ENCODE data around the gene SLC35F3. TPM values are rescaled to one million over a fixed set of nuclear protein-coding genes. Genes with fewer than 3 reads are reported as not detected.

Gene SLC35F3
- polyA plus RNA-seq, 1 donor from 2014 or later = 13.9 TPM

DNA sequence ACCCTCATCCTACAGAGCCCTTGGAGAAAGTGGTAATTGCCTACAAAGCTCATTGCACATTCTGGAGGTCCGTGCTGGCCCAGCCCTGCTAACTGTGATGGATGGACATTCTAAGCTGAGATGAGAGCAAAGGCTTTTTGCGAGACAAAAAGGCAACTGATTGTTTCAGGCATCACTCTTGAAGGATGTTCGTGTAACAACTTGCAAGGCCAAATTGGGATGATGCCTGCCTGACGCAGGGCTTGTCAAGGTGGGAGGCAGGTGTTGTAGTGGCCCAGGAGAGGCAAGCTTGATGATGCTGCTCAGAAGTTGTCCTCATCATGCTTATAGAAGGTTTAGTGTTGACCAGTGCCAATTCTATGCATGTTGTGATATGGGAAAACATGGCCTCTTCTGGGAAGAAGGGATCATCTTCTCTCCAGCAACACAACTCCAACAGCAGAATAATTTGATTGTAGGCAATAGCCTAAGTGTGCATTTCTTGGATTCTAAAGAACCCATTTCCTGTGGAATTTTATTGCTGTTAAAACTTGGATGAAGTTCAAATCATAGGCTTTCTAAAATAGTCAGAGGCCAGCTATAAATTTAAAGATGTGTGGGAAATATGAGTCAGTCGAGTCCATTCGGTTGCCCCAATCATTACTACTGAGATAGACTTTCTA is 366.2 kb downstream of the SLC35F3 start:
- Histone ChIP-seq H3F3A (ENCODE audit: insufficient read depth, low read length, poor library complexity, severe bottlenecking) (no peaks in the 10 kb centered on the region), H3K27ac (ENCODE audit: low read length) (no peak overlapping the region), H3K9me3 (ENCODE audit: low read length) (no peaks in the 10 kb centered on the region), H3K36me3 (ENCODE audit: insufficient read depth, low read length) (no peaks in the 10 kb centered on the region), H3K9ac (ENCODE audit: low read length) (no peak overlapping the region), H3K4me3 (ENCODE audit: low read length) (no peak overlapping the region), H4K20me1 (ENCODE audit: insufficient read depth) (no peaks in the 10 kb centered on the region), H3K27me3 (ENCODE audit: insufficient read depth, low read depth, low read length) (no peaks in the 10 kb centered on the region), H3K9me2 (ENCODE audit: insufficient read depth, low read length) (no peaks in the 10 kb centered on the region), H2AFZ (ENCODE audit: low read depth, low read length) (no peak overlapping the region), H3K79me2 (replicated peaks; ENCODE audit: insufficient read depth, low read length) (no peaks in the 10 kb centered on the region), H3K4me2 (ENCODE audit: low read length) (no peak overlapping the region)
- TF ChIP-seq POLR2AphosphoS5 (IDR thresholded peaks at IDR 0.05) = no peak
- no peak for TF ChIP-seq TAF1 (IDR thresholded peaks at IDR 0.05; ENCODE audit: low read depth)
- TF ChIP-seq EZH2 (IDR thresholded peaks at IDR 0.05; ENCODE audit: borderline replicate concordance, insufficient read depth, low read length, poor library complexity, severe bottlenecking) = no peak
- TF ChIP-seq SMC3 (conservative IDR thresholded peaks at IDR 0.05; ENCODE audit: poor library complexity) = no peak
- TF ChIP-seq RAD21 (conservative IDR thresholded peaks at IDR 0.05) = no peak
- TF ChIP-seq EP300 (conservative IDR thresholded peaks at IDR 0.05; ENCODE audit: poor library complexity, severe bottlenecking) = no peak
- no peak for TF ChIP-seq MXI1 (conservative IDR thresholded peaks at IDR 0.05; ENCODE audit: poor library complexity, severe bottlenecking)
- no peak for TF ChIP-seq CTCF (IDR thresholded peaks at IDR 0.05; ENCODE audit: poor library complexity, severe bottlenecking)
- TF ChIP-seq, protein P1, sequence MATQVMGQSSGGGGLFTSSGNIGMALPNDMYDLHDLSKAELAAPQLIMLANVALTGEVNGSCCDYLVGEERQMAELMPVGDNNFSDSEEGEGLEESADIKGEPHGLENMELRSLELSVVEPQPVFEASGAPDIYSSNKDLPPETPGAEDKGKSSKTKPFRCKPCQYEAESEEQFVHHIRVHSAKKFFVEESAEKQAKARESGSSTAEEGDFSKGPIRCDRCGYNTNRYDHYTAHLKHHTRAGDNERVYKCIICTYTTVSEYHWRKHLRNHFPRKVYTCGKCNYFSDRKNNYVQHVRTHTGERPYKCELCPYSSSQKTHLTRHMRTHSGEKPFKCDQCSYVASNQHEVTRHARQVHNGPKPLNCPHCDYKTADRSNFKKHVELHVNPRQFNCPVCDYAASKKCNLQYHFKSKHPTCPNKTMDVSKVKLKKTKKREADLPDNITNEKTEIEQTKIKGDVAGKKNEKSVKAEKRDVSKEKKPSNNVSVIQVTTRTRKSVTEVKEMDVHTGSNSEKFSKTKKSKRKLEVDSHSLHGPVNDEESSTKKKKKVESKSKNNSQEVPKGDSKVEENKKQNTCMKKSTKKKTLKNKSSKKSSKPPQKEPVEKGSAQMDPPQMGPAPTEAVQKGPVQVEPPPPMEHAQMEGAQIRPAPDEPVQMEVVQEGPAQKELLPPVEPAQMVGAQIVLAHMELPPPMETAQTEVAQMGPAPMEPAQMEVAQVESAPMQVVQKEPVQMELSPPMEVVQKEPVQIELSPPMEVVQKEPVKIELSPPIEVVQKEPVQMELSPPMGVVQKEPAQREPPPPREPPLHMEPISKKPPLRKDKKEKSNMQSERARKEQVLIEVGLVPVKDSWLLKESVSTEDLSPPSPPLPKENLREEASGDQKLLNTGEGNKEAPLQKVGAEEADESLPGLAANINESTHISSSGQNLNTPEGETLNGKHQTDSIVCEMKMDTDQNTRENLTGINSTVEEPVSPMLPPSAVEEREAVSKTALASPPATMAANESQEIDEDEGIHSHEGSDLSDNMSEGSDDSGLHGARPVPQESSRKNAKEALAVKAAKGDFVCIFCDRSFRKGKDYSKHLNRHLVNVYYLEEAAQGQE (IDR thresholded peaks at IDR 0.05; ENCODE audit: borderline replicate concordance) = no peak

GRCh38 chr1:234271243-234271606 is 366.7 kb downstream of the SLC35F3 start:
- Histone ChIP-seq H3K27ac (ENCODE audit: low read length) (no peak overlapping the region), H3K4me3 (ENCODE audit: low read length) (no peak overlapping the region)
- TF ChIP-seq, protein P1 (IDR thresholded peaks at IDR 0.05; ENCODE audit: borderline replicate concordance) = no peak
- TF ChIP-seq POLR2AphosphoS5 (IDR thresholded peaks at IDR 0.05) = no peak
- no peak for TF ChIP-seq EP300 (conservative IDR thresholded peaks at IDR 0.05; ENCODE audit: poor library complexity, severe bottlenecking)
- no peak for TF ChIP-seq MXI1 (conservative IDR thresholded peaks at IDR 0.05; ENCODE audit: poor library complexity, severe bottlenecking)
- TF ChIP-seq SMC3 (conservative IDR thresholded peaks at IDR 0.05; ENCODE audit: poor library complexity) = no peak
- TF ChIP-seq CTCF (IDR thresholded peaks at IDR 0.05; ENCODE audit: poor library complexity, severe bottlenecking) = no peak
- TF ChIP-seq RAD21 (conservative IDR thresholded peaks at IDR 0.05) = no peak
- TF ChIP-seq EZH2 (IDR thresholded peaks at IDR 0.05; ENCODE audit: borderline replicate concordance, insufficient read depth, low read length, poor library complexity, severe bottlenecking) = no peak
- TF ChIP-seq TAF1 (IDR thresholded peaks at IDR 0.05; ENCODE audit: low read depth) = no peak

More at GRCh38 chr1:234271243-234271606, 366.7 kb downstream of the SLC35F3 start:
- Histone ChIP-seq H3K36me3 (ENCODE audit: insufficient read depth, low read length) (no peaks in the 10 kb centered on the region), H3K9me2 (ENCODE audit: insufficient read depth, low read length) (no peaks in the 10 kb centered on the region), H4K20me1 (ENCODE audit: insufficient read depth) (no peaks in the 10 kb centered on the region), H3F3A (ENCODE audit: insufficient read depth, low read length, poor library complexity, severe bottlenecking) (no peaks in the 10 kb centered on the region), H3K4me2 (ENCODE audit: low read length) (no peak overlapping the region), H3K9ac (ENCODE audit: low read length) (no peak overlapping the region), H2AFZ (ENCODE audit: low read depth, low read length) (no peak overlapping the region), H3K79me2 (replicated peaks; ENCODE audit: insufficient read depth, low read length) (no peaks in the 10 kb centered on the region), H3K9me3 (ENCODE audit: low read length) (no peaks in the 10 kb centered on the region), H3K27me3 (ENCODE audit: insufficient read depth, low read depth, low read length) (no peaks in the 10 kb centered on the region)
